ENCODE measurements around the gene ANKRD55.
"Not testable (repeated sequence)": the region's sequence is repeated elsewhere in the genome, so short reads cannot be mapped to it uniquely, and the experiment has no call there.

Gene ANKRD55

DNA sequence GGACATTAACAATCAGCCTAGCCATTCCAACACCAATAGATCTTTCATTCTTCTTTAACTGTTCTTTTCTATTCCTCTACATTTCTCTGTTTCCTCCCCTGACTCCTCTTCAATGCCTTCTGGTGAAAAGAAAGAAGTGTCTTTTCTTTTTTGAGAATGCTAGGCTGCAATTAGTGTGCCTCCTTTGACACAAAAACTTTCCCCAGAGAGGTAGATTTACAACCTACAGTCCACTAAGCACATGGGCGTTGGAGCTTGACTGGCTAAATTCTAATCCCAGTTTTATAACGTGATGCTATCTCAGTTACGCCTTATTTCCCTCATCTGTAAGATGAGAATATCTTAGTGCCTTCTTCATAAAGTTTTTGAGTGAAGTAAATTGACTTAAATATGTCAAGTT is 16.9 kb upstream of the ANKRD55 start:
- no peak overlapping the region for H2AK5ac ChIP-seq (ENCODE audit: low read depth, low read length)
- no peak overlapping the region for H2AFZ ChIP-seq (ENCODE audit: low read length)
- no peak overlapping the region for H4K8ac ChIP-seq (ENCODE audit: low read depth, low read length)
- no peak for DNase-seq (ENCODE audit: low spot score)
- H3K4me3 ChIP-seq (ENCODE audit: low read length in 2 of 2): no peak overlapping the region
- no peak overlapping the region for H3K4me2 ChIP-seq (ENCODE audit: insufficient read depth, low read length, poor library complexity, severe bottlenecking)
- no peak overlapping the region for H3K27ac ChIP-seq (replicated peaks; ENCODE audit: low read length)
- no peak overlapping the region for H3K9ac ChIP-seq (ENCODE audit: low read depth, low read length, poor library complexity)
- H2BK120ac ChIP-seq (ENCODE audit: low read depth, low read length): no peak overlapping the region
- peaks cover 0 to 2% of the 10 kb centered on the region in 2 donors for H3K9me3 ChIP-seq (replicated peaks in 1 of 2; ENCODE audit: control insufficient read depth in 2 of 2, insufficient read depth in 1 of 2, low read depth in 1 of 2, low read length in 2 of 2)
- no peak overlapping the region for H3K18ac ChIP-seq (ENCODE audit: low read length)
- no peaks in the 10 kb centered on the region for H3K27me3 ChIP-seq (ENCODE audit: control insufficient read depth in 3 of 3, insufficient read depth in 3 of 3, low read depth in 1 of 3, low read length in 3 of 3)
- no peak overlapping the region for H3K23ac ChIP-seq (ENCODE audit: low read depth, low read length, poor library complexity)
- H3K4ac ChIP-seq (ENCODE audit: low read length): no peak overlapping the region
- H3K36me3 ChIP-seq (replicated peaks in 1 of 2; ENCODE audit: control insufficient read depth in 2 of 2, insufficient read depth in 2 of 2, low read length in 2 of 2): no peaks in the 10 kb centered on the region
- H3K14ac ChIP-seq (ENCODE audit: low read length): no peak overlapping the region
- H3K79me1 ChIP-seq (ENCODE audit: low read depth, low read length): no peaks in the 10 kb centered on the region
- H2BK5ac ChIP-seq (ENCODE audit: low read length): no peak overlapping the region
- peaks cover 0 to 2% of the 10 kb centered on the region in 2 donors for H3K4me1 ChIP-seq (ENCODE audit: control insufficient read depth in 2 of 2, insufficient read depth in 1 of 2, low read depth in 1 of 2, low read length in 2 of 2)
- no peak overlapping the region for H2BK12ac ChIP-seq (ENCODE audit: low read length)
- H2BK15ac ChIP-seq (ENCODE audit: low read length): no peak overlapping the region
- WGBS, 2 donors (ENCODE audit: extremely low coverage in 2 of 2, insufficient read length in 2 of 2, insufficient replicate concordance in 1 of 2): no CpG with 5 or more reads among the region's 3 CpGs
- H4K91ac ChIP-seq (ENCODE audit: low read depth, low read length, poor library complexity): no peak overlapping the region

- H3K4me2 ChIP-seq (ENCODE audit: insufficient read depth, low read length, poor library complexity, severe bottlenecking); H4K8ac ChIP-seq (ENCODE audit: low read depth, low read length); H3K4me1 ChIP-seq (ENCODE audit: control insufficient read depth in 2 of 2, insufficient read depth in 1 of 2, low read depth in 1 of 2, low read length in 2 of 2); H3K18ac ChIP-seq (ENCODE audit: low read length); H3K79me1 ChIP-seq (ENCODE audit: low read depth, low read length); H3K9ac ChIP-seq (ENCODE audit: low read depth, low read length, poor library complexity); H3K4ac ChIP-seq (ENCODE audit: low read length); H2AFZ ChIP-seq (ENCODE audit: low read length); H2AK5ac ChIP-seq (ENCODE audit: low read depth, low read length); H3K14ac ChIP-seq (ENCODE audit: low read length); H4K91ac ChIP-seq (ENCODE audit: low read depth, low read length, poor library complexity); H3K4me3 ChIP-seq (ENCODE audit: low read length in 2 of 2); H3K23ac ChIP-seq (ENCODE audit: low read depth, low read length, poor library complexity); H2BK120ac ChIP-seq (ENCODE audit: low read depth, low read length); H3K36me3 ChIP-seq (replicated peaks in 1 of 2; ENCODE audit: control insufficient read depth in 2 of 2, insufficient read depth in 2 of 2, low read length in 2 of 2); H2BK15ac ChIP-seq (ENCODE audit: low read length); DNase-seq (ENCODE audit: low spot score); H2BK5ac ChIP-seq (ENCODE audit: low read length); H3K27me3 ChIP-seq (ENCODE audit: control insufficient read depth in 3 of 3, insufficient read depth in 3 of 3, low read depth in 1 of 3, low read length in 3 of 3); H2BK12ac ChIP-seq (ENCODE audit: low read length); H3K9me3 ChIP-seq (replicated peaks in 1 of 2; ENCODE audit: control insufficient read depth in 2 of 2, insufficient read depth in 1 of 2, low read depth in 1 of 2, low read length in 2 of 2); H3K27ac ChIP-seq (replicated peaks; ENCODE audit: low read length): not testable (repeated sequence)
- no CpG with 5 or more reads among the region's 5 CpGs for WGBS, 2 donors (ENCODE audit: extremely low coverage in 2 of 2, insufficient read length in 2 of 2, insufficient replicate concordance in 1 of 2)
These were observed 16.0 kb upstream of the ANKRD55 start for GRCh38 chr5:56249085-56249484.

- Histone ChIP-seq H3K79me1 (ENCODE audit: low read depth, low read length) (no peaks in the 10 kb centered on the region), H3K4me2 (ENCODE audit: insufficient read depth, low read length, poor library complexity, severe bottlenecking) (no peak overlapping the region), H3K18ac (ENCODE audit: low read length) (no peak overlapping the region), H2AFZ (ENCODE audit: low read length) (no peak overlapping the region), H3K14ac (ENCODE audit: low read length) (no peak overlapping the region), H3K23ac (ENCODE audit: low read depth, low read length, poor library complexity) (no peak overlapping the region), H4K91ac (ENCODE audit: low read depth, low read length, poor library complexity) (no peak overlapping the region), H2BK5ac (ENCODE audit: low read length) (no peak overlapping the region), H3K4ac (ENCODE audit: low read length) (no peak overlapping the region), H3K4me1 (ENCODE audit: control insufficient read depth in 2 of 2, insufficient read depth in 1 of 2, low read depth in 1 of 2, low read length in 2 of 2) (peaks cover 0 to 2% of the 10 kb centered on the region in 2 donors), H3K9me3 (replicated peaks in 1 of 2; ENCODE audit: control insufficient read depth in 2 of 2, insufficient read depth in 1 of 2, low read depth in 1 of 2, low read length in 2 of 2) (peaks cover 0 to 2% of the 10 kb centered on the region in 2 donors), H4K8ac (ENCODE audit: low read depth, low read length) (no peak overlapping the region), H2BK15ac (ENCODE audit: low read length) (no peak overlapping the region), H3K27ac (replicated peaks; ENCODE audit: low read length) (no peak overlapping the region), H2BK120ac (ENCODE audit: low read depth, low read length) (no peak overlapping the region), H3K4me3 (ENCODE audit: low read length in 2 of 2) (no peak overlapping the region), H3K36me3 (replicated peaks in 1 of 2; ENCODE audit: control insufficient read depth in 2 of 2, insufficient read depth in 2 of 2, low read length in 2 of 2) (no peaks in the 10 kb centered on the region), H2BK12ac (ENCODE audit: low read length) (no peak overlapping the region), H2AK5ac (ENCODE audit: low read depth, low read length) (no peak overlapping the region), H3K9ac (ENCODE audit: low read depth, low read length, poor library complexity) (no peak overlapping the region), H3K27me3 (ENCODE audit: control insufficient read depth in 3 of 3, insufficient read depth in 3 of 3, low read depth in 1 of 3, low read length in 3 of 3) (no peaks in the 10 kb centered on the region)
- WGBS, 2 donors (ENCODE audit: extremely low coverage in 2 of 2, insufficient read length in 2 of 2, insufficient replicate concordance in 1 of 2): no CpG with 5 or more reads among the region's 3 CpGs
- DNase-seq (ENCODE audit: low spot score): no peak
These were observed 14.5 kb upstream of the ANKRD55 start for GRCh38 chr5:56247592-56247991.

DNA sequence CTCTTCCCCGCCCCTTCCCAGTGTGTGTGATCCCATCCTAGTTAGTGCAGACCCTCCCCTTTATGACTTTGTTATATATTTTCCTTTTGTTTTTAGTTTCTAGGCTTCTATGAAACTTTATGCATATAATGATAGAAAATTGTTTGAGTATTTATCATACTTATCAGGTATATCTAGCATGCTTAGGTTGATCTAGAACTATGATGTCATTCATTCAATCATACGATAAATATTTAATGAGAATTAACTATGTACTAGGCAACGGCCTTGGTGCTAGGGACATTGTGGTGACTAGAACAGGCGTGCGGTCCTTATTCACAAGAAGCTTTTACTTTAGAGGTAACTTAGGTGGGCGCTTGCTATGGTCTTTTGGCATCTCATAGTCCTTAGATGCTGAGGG is 13.6 kb upstream of the ANKRD55 start:
- Histone ChIP-seq H3K27me3 (ENCODE audit: control insufficient read depth in 3 of 3, insufficient read depth in 3 of 3, low read depth in 1 of 3, low read length in 3 of 3) (no peaks in the 10 kb centered on the region), H3K14ac (ENCODE audit: low read length) (no peak overlapping the region), H3K9ac (ENCODE audit: low read depth, low read length, poor library complexity) (no peak overlapping the region), H2BK15ac (ENCODE audit: low read length) (no peak overlapping the region), H2AFZ (ENCODE audit: low read length) (no peak overlapping the region), H3K4me1 (ENCODE audit: control insufficient read depth in 2 of 2, insufficient read depth in 1 of 2, low read depth in 1 of 2, low read length in 2 of 2) (peaks cover 0 to 2% of the 10 kb centered on the region in 2 donors), H3K23ac (ENCODE audit: low read depth, low read length, poor library complexity) (no peak overlapping the region), H3K36me3 (replicated peaks in 1 of 2; ENCODE audit: control insufficient read depth in 2 of 2, insufficient read depth in 2 of 2, low read length in 2 of 2) (no peaks in the 10 kb centered on the region), H2BK120ac (ENCODE audit: low read depth, low read length) (no peak overlapping the region), H3K9me3 (replicated peaks in 1 of 2; ENCODE audit: control insufficient read depth in 2 of 2, insufficient read depth in 1 of 2, low read depth in 1 of 2, low read length in 2 of 2) (peaks cover 0 to 4% of the 10 kb centered on the region in 2 donors), H4K91ac (ENCODE audit: low read depth, low read length, poor library complexity) (no peak overlapping the region), H2AK5ac (ENCODE audit: low read depth, low read length) (no peak overlapping the region), H4K8ac (ENCODE audit: low read depth, low read length) (no peak overlapping the region), H3K79me1 (ENCODE audit: low read depth, low read length) (no peaks in the 10 kb centered on the region), H2BK5ac (ENCODE audit: low read length) (no peak overlapping the region), H2BK12ac (ENCODE audit: low read length) (no peak overlapping the region), H3K4me2 (ENCODE audit: insufficient read depth, low read length, poor library complexity, severe bottlenecking) (no peak overlapping the region), H3K4ac (ENCODE audit: low read length) (no peak overlapping the region), H3K27ac (replicated peaks; ENCODE audit: low read length) (no peak overlapping the region), H3K4me3 (ENCODE audit: low read length in 2 of 2) (no peak overlapping the region), H3K18ac (ENCODE audit: low read length) (no peak overlapping the region)
- no CpG with 5 or more reads among the region's 6 CpGs for WGBS, 2 donors (ENCODE audit: extremely low coverage in 2 of 2, insufficient read length in 2 of 2, insufficient replicate concordance in 1 of 2)
- DNase-seq (ENCODE audit: low spot score): no peak
